Subcutaneous adipose tissue (tissue), 4 donors: ENCODE results near the gene SOX3. TPM values are rescaled to one million over a fixed set of nuclear protein-coding genes. Genes with fewer than 3 reads are reported as not detected.

Source experiments
- total RNA-seq, 4 donors: library from RNA; depleted of rRNA; stranded (reverse); fragments of >200 nt; gene quantifications; one replicate each; pipeline ENCODE4 v1.1.0, GENCODE V29; 2016
- TF ChIP-seq, protein P1 (sequence below): fragments of 450-650 bp; IDR thresholded peaks from one replicate; pipeline ENCODE4 v1.5.1; 2016; ENCODE audit warnings: low read depth, mild to moderate bottlenecking, control low read depth, antibody characterized with exemption, moderate library complexity

The SOX3 gene
- total RNA-seq, 4 donors from 2014 or later, result not detected

DNA sequence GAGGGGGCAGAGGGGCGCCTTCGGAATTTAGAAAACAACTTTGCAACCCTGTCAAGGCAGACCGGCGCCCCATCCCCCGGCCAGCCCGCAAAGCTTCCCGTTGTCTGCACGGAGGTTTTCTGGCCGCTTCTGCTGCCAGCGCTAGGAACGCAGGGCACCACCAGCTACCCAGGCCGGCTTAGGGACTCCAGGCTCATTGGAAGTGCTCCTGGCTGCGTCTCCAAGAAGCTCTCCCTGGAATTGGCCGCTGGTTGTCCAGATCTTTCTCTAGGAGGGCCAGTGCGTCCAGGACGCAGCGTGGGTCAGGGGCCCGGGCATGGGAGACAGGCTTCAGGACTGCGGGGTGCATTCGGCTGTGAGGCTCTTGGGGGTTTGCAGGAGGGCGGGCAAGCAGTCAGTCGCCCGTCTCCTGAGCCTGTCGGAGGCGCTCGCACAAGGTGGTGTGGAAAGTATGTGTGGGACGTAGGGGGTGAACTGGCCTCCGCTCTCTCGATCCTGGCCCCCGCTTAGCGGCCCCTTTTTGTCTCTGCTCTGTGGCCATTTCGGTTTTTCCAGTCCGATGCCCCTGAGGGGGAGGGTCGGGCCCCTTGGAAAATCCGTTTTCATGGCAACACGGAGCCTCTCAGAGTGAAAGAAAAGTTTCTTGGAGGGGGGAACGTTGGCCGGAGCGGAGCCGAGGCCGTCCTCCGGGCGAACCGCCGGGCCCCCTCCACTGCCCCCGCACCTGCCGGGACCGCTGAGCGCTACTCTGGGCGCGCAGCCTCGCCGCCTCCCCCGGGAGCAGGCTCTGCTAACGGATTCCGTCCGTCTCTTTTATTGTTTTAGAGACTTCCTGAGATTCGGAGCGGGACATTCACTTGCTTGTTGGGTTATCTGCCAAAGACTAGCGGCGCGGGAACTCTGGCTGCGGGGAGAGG, 810 bp upstream of the SOX3 start:
- TF ChIP-seq, protein P1, sequence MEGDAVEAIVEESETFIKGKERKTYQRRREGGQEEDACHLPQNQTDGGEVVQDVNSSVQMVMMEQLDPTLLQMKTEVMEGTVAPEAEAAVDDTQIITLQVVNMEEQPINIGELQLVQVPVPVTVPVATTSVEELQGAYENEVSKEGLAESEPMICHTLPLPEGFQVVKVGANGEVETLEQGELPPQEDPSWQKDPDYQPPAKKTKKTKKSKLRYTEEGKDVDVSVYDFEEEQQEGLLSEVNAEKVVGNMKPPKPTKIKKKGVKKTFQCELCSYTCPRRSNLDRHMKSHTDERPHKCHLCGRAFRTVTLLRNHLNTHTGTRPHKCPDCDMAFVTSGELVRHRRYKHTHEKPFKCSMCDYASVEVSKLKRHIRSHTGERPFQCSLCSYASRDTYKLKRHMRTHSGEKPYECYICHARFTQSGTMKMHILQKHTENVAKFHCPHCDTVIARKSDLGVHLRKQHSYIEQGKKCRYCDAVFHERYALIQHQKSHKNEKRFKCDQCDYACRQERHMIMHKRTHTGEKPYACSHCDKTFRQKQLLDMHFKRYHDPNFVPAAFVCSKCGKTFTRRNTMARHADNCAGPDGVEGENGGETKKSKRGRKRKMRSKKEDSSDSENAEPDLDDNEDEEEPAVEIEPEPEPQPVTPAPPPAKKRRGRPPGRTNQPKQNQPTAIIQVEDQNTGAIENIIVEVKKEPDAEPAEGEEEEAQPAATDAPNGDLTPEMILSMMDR, result no peak

- TF ChIP-seq, protein P1, result no peak
These were observed 1.0 kb downstream of the SOX3 start for GRCh38 chrX:140503714-140504351.

- TF ChIP-seq, protein P1, result no peak
These were observed 1.6 kb downstream of the SOX3 start for GRCh38 chrX:140503238-140503601.

DNA sequence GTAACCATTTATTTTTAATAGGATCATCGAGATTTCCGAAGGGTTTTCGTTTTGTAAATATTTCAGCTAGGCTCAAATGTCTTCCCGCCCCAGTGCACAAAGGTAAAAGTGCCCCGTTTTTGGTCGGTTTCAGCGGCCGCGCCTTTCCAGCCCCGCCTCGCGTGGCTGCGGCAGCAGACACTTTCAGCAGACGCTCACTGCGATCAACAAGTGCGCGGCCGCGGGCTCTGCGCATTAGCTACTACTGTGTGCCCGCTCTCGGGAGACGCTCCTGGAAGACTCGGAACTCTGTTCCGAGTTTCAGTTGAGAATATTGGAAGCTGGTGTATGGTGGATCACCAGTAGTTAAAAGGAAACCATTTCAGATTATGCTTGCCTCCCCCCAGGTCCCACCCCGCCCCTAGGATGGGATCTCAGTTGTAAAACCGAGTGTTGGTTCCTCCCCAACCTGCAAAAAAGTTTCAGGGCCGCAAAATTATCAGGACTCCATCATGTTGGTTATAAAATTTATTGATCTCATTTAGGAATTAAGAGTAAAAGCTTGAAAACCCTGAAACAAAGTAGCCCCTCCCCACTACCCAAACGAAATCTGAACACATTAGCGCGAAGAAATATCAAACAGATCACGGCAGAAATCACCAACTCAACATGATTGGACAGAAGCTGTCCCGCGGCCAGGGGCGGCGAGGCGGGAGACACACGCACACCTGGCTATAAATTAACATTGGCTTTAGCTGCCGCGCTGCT, 2.2 kb downstream of the SOX3 start:
- TF ChIP-seq, protein P1, result no peak

- TF ChIP-seq, protein P1, result no peak
These were observed 2.9 kb downstream of the SOX3 start for GRCh38 chrX:140501940-140502468.

DNA sequence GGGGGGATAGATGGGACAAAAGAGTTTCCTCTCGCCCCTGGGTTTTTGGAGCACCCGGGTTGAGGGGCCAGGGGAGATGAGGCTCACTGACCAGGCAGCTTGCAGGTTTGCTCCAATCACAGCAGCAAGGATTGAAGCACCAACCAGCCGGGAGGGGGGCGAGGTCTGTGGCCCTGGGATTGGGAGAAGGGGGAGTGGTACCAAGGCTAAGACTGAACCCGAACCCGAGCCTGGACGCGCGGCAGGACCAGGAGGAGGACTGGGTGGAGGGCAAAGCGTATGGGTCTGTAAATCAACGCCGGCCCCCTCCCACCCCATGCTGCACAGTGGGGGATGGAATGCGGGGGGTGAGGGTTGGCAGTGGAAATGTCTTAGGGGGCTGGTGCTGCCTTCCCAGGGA, 3.5 kb downstream of the SOX3 start:
- TF ChIP-seq, protein P1, result no peak

DNA sequence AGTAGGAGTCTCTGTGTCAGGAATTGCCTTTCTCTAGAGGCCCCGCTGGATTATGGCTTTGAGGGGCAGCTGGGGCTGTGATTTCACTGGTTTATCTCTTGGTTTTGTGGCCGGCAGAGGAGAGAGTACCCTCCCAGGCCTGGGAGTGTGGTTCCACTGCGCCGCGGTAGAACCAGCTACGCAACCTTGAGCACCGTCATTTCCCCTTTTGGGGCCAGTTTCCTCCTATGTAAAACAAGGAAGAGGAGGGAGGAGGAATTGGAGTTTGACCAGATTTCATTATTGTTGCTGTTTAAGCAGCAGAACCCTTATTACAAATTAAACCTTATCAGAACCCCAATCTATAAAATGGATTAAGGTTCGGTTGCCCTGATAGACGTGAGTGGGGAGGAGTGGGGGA, 4.4 kb downstream of the SOX3 start:
- TF ChIP-seq, protein P1, result no peak
